ENCODE results near the gene PHC2.

Gene PHC2

GRCh38 chr1:33324677-33325575, 106.0 kb downstream of the PHC2 start:
- H3K4me3 ChIP-seq (ENCODE audit: control insufficient read depth, low read depth, low read length), result no peak overlapping the region
- DNase-seq (ENCODE audit: low read depth), result no peak
- TF ChIP-seq CTCF (conservative IDR thresholded peaks at IDR 0.05; ENCODE audit: control insufficient read depth, insufficient read depth, low read depth, low read length), result no peak

GRCh38 chr1:33323663-33324477, 107.0 kb downstream of the PHC2 start:
- no peak for DNase-seq (ENCODE audit: low read depth)
- TF ChIP-seq CTCF (conservative IDR thresholded peaks at IDR 0.05; ENCODE audit: control insufficient read depth, insufficient read depth, low read depth, low read length), result no peak
- no peak overlapping the region for H3K4me3 ChIP-seq (ENCODE audit: control insufficient read depth, low read depth, low read length)

GRCh38 chr1:33322870-33323585, 107.9 kb downstream of the PHC2 start:
- TF ChIP-seq CTCF (conservative IDR thresholded peaks at IDR 0.05; ENCODE audit: control insufficient read depth, insufficient read depth, low read depth, low read length), result no peak
- DNase-seq (ENCODE audit: low read depth), result no peak

GRCh38 chr1:33322109-33322508, 108.8 kb downstream of the PHC2 start:
- H3K4me3 ChIP-seq (ENCODE audit: control insufficient read depth, low read depth, low read length), result no peak overlapping the region
- TF ChIP-seq CTCF (conservative IDR thresholded peaks at IDR 0.05; ENCODE audit: control insufficient read depth, insufficient read depth, low read depth, low read length), result no peak
- no peak for DNase-seq (ENCODE audit: low read depth)

More at GRCh38 chr1:33322870-33323585, 107.9 kb downstream of the PHC2 start:
- no peak overlapping the region for H3K4me3 ChIP-seq (ENCODE audit: control insufficient read depth, low read depth, low read length)

- DNase-seq (ENCODE audit: low read depth), result no peak
- TF ChIP-seq CTCF (conservative IDR thresholded peaks at IDR 0.05; ENCODE audit: control insufficient read depth, insufficient read depth, low read depth, low read length), result no peak
- H3K4me3 ChIP-seq (ENCODE audit: control insufficient read depth, low read depth, low read length), result no peak overlapping the region
Measured at GRCh38 chr1:33321178-33321577, 109.7 kb downstream of the PHC2 start.

GRCh38 chr1:33320619-33321165, 110.2 kb downstream of the PHC2 start, which contains the start of gene A3GALT2:
Gene A3GALT2 (minus strand): TSS chr1:33321098. CDS start chr1:33321098, 0 bp downstream.
- H3K4me3 ChIP-seq (ENCODE audit: control insufficient read depth, low read depth, low read length), result no peak within 1 kb of the TSS
- no peak for DNase-seq (ENCODE audit: low read depth)
- TF ChIP-seq CTCF (conservative IDR thresholded peaks at IDR 0.05; ENCODE audit: control insufficient read depth, insufficient read depth, low read depth, low read length), result no peak

Measured in fibroblast of mammary gland (primary cell).